Immature natural killer cell (primary cell): Measurements from ENCODE around the gene TEAD2. TPM values are rescaled to one million over a fixed set of nuclear protein-coding genes. Genes with fewer than 3 reads are reported as not detected.
"Not testable (repeated sequence)": the region's sequence is repeated elsewhere in the genome, so short reads cannot be mapped to it uniquely, and the experiment has no call there.

Experiments used
- DNase-seq, 3 donors: peaks; one replicate each; pipeline ENCODE4 v3.0.0; 2022; ENCODE audit warnings: mixed read lengths in 1 of 3
- H3K27ac Mint-ChIP-seq, 6 donors: one replicate each; pipeline ENCODE4 v1.8.0; 2020; ENCODE audit warnings: mixed read lengths in 6 of 6, mild to moderate bottlenecking in 5 of 6, inconsistent platforms in 4 of 6, moderate library complexity in 3 of 6
- H3K27me3 Mint-ChIP-seq, 3 donors: one replicate each; pipeline ENCODE4 v1.8.0; 2020 to 2021; ENCODE audit warnings: low read depth in 3 of 3, mild to moderate bottlenecking in 3 of 3, mixed read lengths in 3 of 3, moderate library complexity in 3 of 3, inconsistent platforms in 1 of 3
- H3K36me3 Mint-ChIP-seq, 3 donors: one replicate each; pipeline ENCODE4 v1.8.0; 2020; ENCODE audit warnings: mixed read lengths in 3 of 3, inconsistent platforms in 2 of 3, mild to moderate bottlenecking in 2 of 3
- H3K4me1 Mint-ChIP-seq, 2 donors: one replicate each; pipeline ENCODE4 v1.8.0; 2020; ENCODE audit warnings: inconsistent platforms in 2 of 2, mild to moderate bottlenecking in 2 of 2, mixed read lengths in 2 of 2, moderate library complexity in 1 of 2
- H3K4me3 Mint-ChIP-seq, 5 donors: one replicate each; pipeline ENCODE4 v1.8.0; 2020; ENCODE audit warnings: mild to moderate bottlenecking in 5 of 5, mixed read lengths in 5 of 5, inconsistent platforms in 3 of 5, moderate library complexity in 3 of 5
- H3K9me3 Mint-ChIP-seq, 6 donors: one replicate each; pipeline ENCODE4 v1.8.0; 2020; ENCODE audit warnings: mild to moderate bottlenecking in 6 of 6, mixed read lengths in 6 of 6, inconsistent platforms in 4 of 6, moderate library complexity in 3 of 6
- polyA plus RNA-seq, 3 donors: library from polyadenylated mRNA; unstranded; fragments of 300-500 nt; fragmentation: Illumina TruSeq; gene quantifications; one replicate each; pipeline ENCODE4 v1.2.3, GENCODE V29; 2021

The TEAD2 gene
- polyA plus RNA-seq, 3 donors from 2014 or later, result not detected

GRCh38 chr19:49338023-49338677 is 24.1 kb downstream of the TEAD2 start:
- Mint-ChIP-seq H3K27me3 (peaks cover 3 to 13% (median 8%) of the 10 kb centered on the region in 3 donors), H3K36me3 (peaks cover 4 to 24% (median 17%) of the 10 kb centered on the region in 3 donors), H3K27ac (peak overlapping the region in 4 of 6 donors; percentile 35 to 71 (median 60)), H3K4me1 (peaks cover 83 to 86% of the 10 kb centered on the region in 2 donors), H3K4me3 (peak overlapping the region in 3 of 5 donors; percentile 20 to 35 (median 21)), H3K9me3 (no peaks in the 10 kb centered on the region)
- DNase-seq, result no peak

GRCh38 chr19:49337267-49338022 is 24.8 kb downstream of the TEAD2 start:
- Mint-ChIP-seq H3K36me3 (peaks cover 4 to 24% (median 12%) of the 10 kb centered on the region in 3 donors), H3K4me1 (peaks cover 83 to 86% of the 10 kb centered on the region in 2 donors), H3K27me3 (peaks cover 3 to 13% (median 8%) of the 10 kb centered on the region in 3 donors), H3K27ac (peak overlapping the region; percentile 68 to 99 (median 92)), H3K9me3 (no peaks in the 10 kb centered on the region), H3K4me3 (peak overlapping the region; percentile 50 to 100 (median 98))
- DNase-seq, result no peak

GRCh38 chr19:49336482-49337266 is 25.5 kb downstream of the TEAD2 start:
- H3K9me3 Mint-ChIP-seq, result no peaks in the 10 kb centered on the region
- DNase-seq, result no peak
- H3K4me3 Mint-ChIP-seq, result peak overlapping the region; percentile 97 to 100 (median 100)
- peaks cover 3 to 13% (median 8%) of the 10 kb centered on the region in 3 donors for H3K27me3 Mint-ChIP-seq
- H3K4me1 Mint-ChIP-seq, result peaks cover 90 to 91% of the 10 kb centered on the region in 2 donors
- H3K36me3 Mint-ChIP-seq, result peaks cover 4 to 28% (median 13%) of the 10 kb centered on the region in 3 donors
- peak overlapping the region; percentile 71 to 100 (median 98) for H3K27ac Mint-ChIP-seq

GRCh38 chr19:49335784-49336481 is 26.3 kb downstream of the TEAD2 start:
- Mint-ChIP-seq H3K4me3 (peak overlapping the region; percentile 97 to 100 (median 100)), H3K27ac (peak overlapping the region; percentile 91 to 100 (median 99)), H3K9me3 (no peaks in the 10 kb centered on the region), H3K4me1 (peaks cover 87 to 95% of the 10 kb centered on the region in 2 donors), H3K27me3 (peaks cover 3 to 13% (median 8%) of the 10 kb centered on the region in 3 donors), H3K36me3 (peaks cover 4 to 33% (median 17%) of the 10 kb centered on the region in 3 donors)
- peak; percentile 35 to 47 (median 45) for DNase-seq

- DNase-seq, result peak; percentile 54 to 56 (median 55)
- Mint-ChIP-seq H3K27me3 (peaks cover 3 to 10% (median 5%) of the 10 kb centered on the region in 3 donors), H3K4me3 (peak within 1 kb of the TSS; percentile 97 to 100 (median 100)), H3K9me3 (no peaks in the 10 kb centered on the region), H3K36me3 (peaks cover 6 to 31% (median 16%) of the 10 kb centered on the region in 3 donors), H3K27ac (peak within 1 kb of the TSS; percentile 91 to 100 (median 99)), H3K4me1 (peaks cover 82 to 92% of the 10 kb centered on the region in 2 donors)
These were observed 27.0 kb downstream of the TEAD2 start, which contains the start of gene CD37 for GRCh38 chr19:49335071-49335783. Gene CD37 (plus strand): TSS chr19:49335406. CDS start chr19:49335541, 135 bp downstream.

- Mint-ChIP-seq H3K4me1 (peaks cover 76 to 87% of the 10 kb centered on the region in 2 donors), H3K27ac (peak overlapping the region; percentile 91 to 99 (median 96)), H3K9me3 (no peaks in the 10 kb centered on the region), H3K4me3 (peak overlapping the region; percentile 86 to 100 (median 97)), H3K27me3 (peaks cover 3 to 8% (median 5%) of the 10 kb centered on the region in 3 donors), H3K36me3 (peaks cover 11 to 36% (median 16%) of the 10 kb centered on the region in 3 donors)
- peak; percentile 49 to 59 (median 55) for DNase-seq
These were observed 28.4 kb downstream of the TEAD2 start for GRCh38 chr19:49333811-49334288.

- peaks cover 71 to 87% of the 10 kb centered on the region in 2 donors for H3K4me1 Mint-ChIP-seq
- peak overlapping the region; percentile 91 to 99 (median 96) for H3K27ac Mint-ChIP-seq
- peaks cover 3 to 8% (median 5%) of the 10 kb centered on the region in 3 donors for H3K27me3 Mint-ChIP-seq
- DNase-seq, result no peak
- peak overlapping the region; percentile 86 to 100 (median 97) for H3K4me3 Mint-ChIP-seq
- H3K9me3 Mint-ChIP-seq, result no peaks in the 10 kb centered on the region
- H3K36me3 Mint-ChIP-seq, result peaks cover 11 to 38% (median 20%) of the 10 kb centered on the region in 3 donors
These were observed 28.8 kb downstream of the TEAD2 start for GRCh38 chr19:49333418-49333805.

- not testable (repeated sequence) for DNase-seq, H3K9me3 Mint-ChIP-seq, H3K27me3 Mint-ChIP-seq
- Mint-ChIP-seq H3K36me3 (peaks cover 15 to 39% (median 25%) of the 10 kb centered on the region in 3 donors), H3K4me3 (peak overlapping the region; percentile 86 to 100 (median 97)), H3K4me1 (peaks cover 70 to 87% of the 10 kb centered on the region in 2 donors), H3K27ac (peak overlapping the region; percentile 91 to 99 (median 96))
These were observed 29.4 kb downstream of the TEAD2 start for GRCh38 chr19:49332691-49333417.

GRCh38 chr19:49331616-49332055 is 30.6 kb downstream of the TEAD2 start:
- DNase-seq, result peak; percentile 24 to 46 (median 35)
- peaks cover 63 to 81% of the 10 kb centered on the region in 2 donors for H3K4me1 Mint-ChIP-seq
- H3K4me3 Mint-ChIP-seq, result peak overlapping the region in 3 of 5 donors; percentile 13 to 53 (median 21)
- H3K27me3 Mint-ChIP-seq, result peaks cover 3 to 8% (median 3%) of the 10 kb centered on the region in 3 donors
- H3K27ac Mint-ChIP-seq, result peak overlapping the region in 5 of 6 donors; percentile 34 to 75 (median 70)
- H3K9me3 Mint-ChIP-seq, result no peaks in the 10 kb centered on the region
- peaks cover 11 to 38% (median 23%) of the 10 kb centered on the region in 3 donors for H3K36me3 Mint-ChIP-seq

- Mint-ChIP-seq H3K4me1 (peaks cover 60 to 80% of the 10 kb centered on the region in 2 donors), H3K4me3 (peak overlapping the region in 2 of 5 donors; percentile 13 to 21), H3K27ac (peak overlapping the region in 5 of 6 donors; percentile 27 to 75 (median 57)), H3K36me3 (peaks cover 13 to 39% (median 26%) of the 10 kb centered on the region in 3 donors)
- not testable (repeated sequence) for H3K9me3 Mint-ChIP-seq, DNase-seq, H3K27me3 Mint-ChIP-seq
These were observed 31.0 kb downstream of the TEAD2 start for GRCh38 chr19:49331187-49331586.

GRCh38 chr19:49328741-49329140 is 33.5 kb downstream of the TEAD2 start:
- H3K4me1 Mint-ChIP-seq, result peaks cover 46 to 65% of the 10 kb centered on the region in 2 donors
- H3K4me3 Mint-ChIP-seq, result no peak overlapping the region
- H3K9me3 Mint-ChIP-seq, result no peaks in the 10 kb centered on the region
- DNase-seq, result no peak
- H3K27ac Mint-ChIP-seq, result peak overlapping the region in 1 of 6 donors; percentile 43
- H3K27me3 Mint-ChIP-seq, result peaks cover 0 to 3% (median 0%) of the 10 kb centered on the region in 3 donors
- H3K36me3 Mint-ChIP-seq, result peaks cover 14 to 36% (median 28%) of the 10 kb centered on the region in 3 donors
